ENCODE results near the gene CTSW. TPM values are rescaled to one million over a fixed set of nuclear protein-coding genes. Genes with fewer than 3 reads are reported as not detected.

CTSW gene
- total RNA-seq, 1 experiment from 2014 or later = not detected

- TF ChIP-seq HMGXB4 (CRISPR knock-in tag; IDR thresholded peaks at IDR 0.05) = peak; percentile 87
- peak; percentile 27; the same call in 1 of the 2 replicates for TF ChIP-seq FOXP1 (CRISPR knock-in tag; IDR thresholded peaks at IDR 0.05; ENCODE audit: borderline replicate concordance)
- TF ChIP-seq PRDM15 (CRISPR knock-in tag; IDR thresholded peaks at IDR 0.05) = peak; percentile 70
- peak; percentile 79 for TF ChIP-seq SP1 (CRISPR knock-in tag; conservative IDR thresholded peaks at IDR 0.05)
- no peak for TF ChIP-seq FOXJ3 (CRISPR knock-in tag; IDR thresholded peaks at IDR 0.05; ENCODE audit: borderline replicate concordance)
- 0 out of 2 replicates have a peak, but pooled peaks have one; percentile 81 for TF ChIP-seq CBFB (CRISPR knock-in tag; IDR thresholded peaks at IDR 0.05; ENCODE audit: low read depth)
- TF ChIP-seq KAT7 (CRISPR knock-in tag; IDR thresholded peaks at IDR 0.05; ENCODE audit: borderline replicate concordance) = peak; percentile 83; the same call in 1 of the 2 replicates
- peak; percentile 77 for TF ChIP-seq FOXK1 (CRISPR knock-in tag; IDR thresholded peaks at IDR 0.05)
- TF ChIP-seq ZBTB21 (CRISPR knock-in tag; IDR thresholded peaks at IDR 0.05; ENCODE audit: borderline replicate concordance) = no peak
Measured at GRCh38 chr11:65860278-65861164, 19.1 kb upstream of the CTSW start, which contains the start of gene MUS81 (continued).

- ATAC-seq = no peak
- POLR2A ChIA-PET = interaction anchor here (1.1 to 4.2 kb wide), 6 partner anchors 10 to 55 kb away, joined by 3 to 90 read pairs (median 18); partner anchors contain the start of genes CCDC85B, EFEMP2 and FIBP
- peaks cover 18% of the 10 kb centered on the region for H3K4me1 Mint-ChIP-seq
Measured at GRCh38 chr11:65861165-65861505, 18.5 kb upstream of the CTSW start.

More at GRCh38 chr11:65861165-65861505, 18.5 kb upstream of the CTSW start:
- DNase-seq (ENCODE audit: low spot score) = no peak
- Mint-ChIP-seq H3K36me3 (peaks cover 28% of the 10 kb centered on the region), H3K4me3 (peak overlapping the region; percentile 90), H3K27me3 (ENCODE audit: low read depth) (no peaks in the 10 kb centered on the region), H3K9me3 (no peaks in the 10 kb centered on the region), H3K27ac (peak overlapping the region; percentile 80)
- CTCF ChIA-PET = interaction anchor here (0.7 to 16.6 kb wide), 9 partner anchors 8 to 184 kb away, joined by 3 to 539 read pairs (median 8); partner anchors contain the start of genes CCDC85B, EFEMP2 and FIBP
- TF ChIP-seq AR (CRISPR knock-in tag; IDR thresholded peaks at IDR 0.05) (no peak), GABPB1 (CRISPR knock-in tag; IDR thresholded peaks at IDR 0.05) (peak; percentile 41; the same call in 1 of the 2 replicates)
